GM12878 (cell line): ENCODE data around the gene AIF1. TPM values are rescaled to one million over a fixed set of nuclear protein-coding genes. Genes with fewer than 3 reads are reported as not detected.

Source experiments
- BCL11A ChIP-seq: IDR thresholded peaks from 2 replicates; pipeline ENCODE4 v1.6.1; 2011; ENCODE audit warnings: low read depth, low read length
- CEBPZ ChIP-seq: fragments of 150-350 bp; IDR thresholded peaks from 2 replicates; pipeline ENCODE4 v1.6.1; 2016; ENCODE audit warnings: low read depth, low read length
- CREM ChIP-seq: IDR thresholded peaks from 2 replicates; pipeline ENCODE4 v1.6.1; 2014; ENCODE audit warnings: antibody characterized with exemption, low read depth
- DPF2 ChIP-seq: fragments of 450-650 bp; IDR thresholded peaks from 2 replicates; pipeline ENCODE4 v1.6.1; 2017; ENCODE audit warnings: mild to moderate bottlenecking
- EED ChIP-seq: sonication (generic); IDR thresholded peaks from 2 replicates; pipeline ENCODE4 v1.6.1; 2016; ENCODE audit warnings: antibody characterized with exemption, low read depth
- GATAD2B ChIP-seq: fragments of 450-650 bp; conservative IDR thresholded peaks from 2 replicates; pipeline ENCODE4 v1.6.1; 2017; ENCODE audit warnings: low read depth, mild to moderate bottlenecking, moderate library complexity
- IKZF2 ChIP-seq, 2 experiments: fragments of 450-650 bp; IDR thresholded peaks; 2 replicates each; pipeline ENCODE4 v1.6.1; 2017; ENCODE audit warnings: mild to moderate bottlenecking in 2 of 2, moderate library complexity in 2 of 2
- JUND ChIP-seq: IDR thresholded peaks from 2 replicates; pipeline ENCODE4 v1.6.1; 2012; ENCODE audit warnings: low read depth, mild to moderate bottlenecking, low read length, improper control_type of control experiment, moderate library complexity
- KAT2A ChIP-seq: conservative IDR thresholded peaks from 2 replicates; pipeline ENCODE4 v1.6.1; 2011; ENCODE audit warnings: low read depth, low read length; ENCODE audit not compliant: control insufficient read depth
- KLF5 ChIP-seq: fragments of 450-650 bp; IDR thresholded peaks from 2 replicates; pipeline ENCODE4 v1.6.1; 2014; ENCODE audit warnings: mild to moderate bottlenecking; ENCODE audit not compliant: partially characterized antibody
- MEF2B ChIP-seq: fragments of 450-650 bp; IDR thresholded peaks from 2 replicates; pipeline ENCODE4 v1.6.1; 2018; ENCODE audit warnings: mild to moderate bottlenecking, moderate library complexity; ENCODE audit not compliant: partially characterized antibody, poor library complexity, severe bottlenecking
- MLLT1 ChIP-seq: fragments of 450-650 bp; IDR thresholded peaks from 2 replicates; pipeline ENCODE4 v1.6.1; 2016; ENCODE audit warnings: mild to moderate bottlenecking
- MXI1 ChIP-seq: fragments of 150-350 bp; IDR thresholded peaks from 2 replicates; pipeline ENCODE4 v1.6.1; 2011; ENCODE audit warnings: low read depth, mild to moderate bottlenecking, inconsistent platforms, low read length, improper control_type of control experiment
- NR2F1 ChIP-seq: fragments of 450-650 bp; conservative IDR thresholded peaks from 2 replicates; pipeline ENCODE4 v1.6.1; 2017; ENCODE audit warnings: mild to moderate bottlenecking
- POLR2AphosphoS5 ChIP-seq: IDR thresholded peaks from 2 replicates; pipeline ENCODE4 v1.6.1; 2011; ENCODE audit warnings: mild to moderate bottlenecking, low read length, inconsistent platforms
- RAD21 ChIP-seq: IDR thresholded peaks from 2 replicates; pipeline ENCODE4 v1.6.1; 2011; ENCODE audit warnings: mild to moderate bottlenecking, low read depth, low read length, moderate library complexity; ENCODE audit not compliant: insufficient read depth
- SMAD1 ChIP-seq: fragments of 450-650 bp; IDR thresholded peaks from 2 replicates; pipeline ENCODE4 v1.6.1; 2018; ENCODE audit warnings: mild to moderate bottlenecking, low read depth; ENCODE audit not compliant: partially characterized antibody
- SMARCA5 ChIP-seq: fragments of 450-650 bp; IDR thresholded peaks from 2 replicates; pipeline ENCODE4 v1.6.1; 2017; ENCODE audit warnings: mild to moderate bottlenecking
- SPI1 ChIP-seq: IDR thresholded peaks from 2 replicates; pipeline ENCODE4 v1.6.1; 2011; ENCODE audit warnings: low read depth, mild to moderate bottlenecking, low read length, moderate library complexity, borderline replicate concordance; ENCODE audit not compliant: insufficient read depth
- TAF1 ChIP-seq: IDR thresholded peaks from 2 replicates; pipeline ENCODE4 v1.6.1; 2011; ENCODE audit warnings: mild to moderate bottlenecking, low read depth, low read length, borderline replicate concordance
- ZNF384 ChIP-seq: IDR thresholded peaks from 2 replicates; pipeline ENCODE4 v1.6.1; 2012; ENCODE audit warnings: low read depth, mild to moderate bottlenecking, low read length, improper control_type of control experiment, borderline replicate concordance
- polyA plus RNA-seq, 11 experiments: library from polyadenylated mRNA; depleted of rRNA in 4 of 11; unstranded in 6 of 11; stranded (reverse) in 5 of 11; fragments of >200 nt; fragmentation: Nextera tagmentation in 4 of 11; fragmentation: Illumina TruSeq in 1 of 11; extraction: Ambion mirVana in 4 of 11; extraction: Trizol in 1 of 11; gene quantifications; 1 replicate in 1 of 11; 2 replicates in 10 of 11; pipeline versions ENCODE4 v1.2.1 to v1.2.3, GENCODE V29; 2011 to 2016; ENCODE audit warnings: inconsistent platforms in 2 of 11, missing spikeins in 2 of 11, low read depth in 1 of 11
- total RNA-seq, 4 experiments: library from RNA; depleted of rRNA in 3 of 4; stranded (reverse); fragments of >200 nt in 3 of 4; fragmentation: Illumina TruSeq in 1 of 4; extraction: Trizol in 1 of 4; gene quantifications; 2 replicates each; pipeline versions ENCODE4 v1.2.1 to v1.2.3, GENCODE V29; 2013 to 2021
- TF ChIP-seq, protein P1 (sequence below): fragments of 150-350 bp; IDR thresholded peaks from 2 replicates; pipeline ENCODE4 v1.6.1; 2014; ENCODE audit warnings: mild to moderate bottlenecking, low read depth, low read length
- TF ChIP-seq, protein P2 (sequence below), 3 experiments: IDR thresholded peaks in 2 of 3; conservative IDR thresholded peaks in 1 of 3; 2 replicates each; pipeline ENCODE4 v1.5.1; 2011; ENCODE audit warnings: low read depth in 3 of 3, low read length in 3 of 3, mild to moderate bottlenecking in 3 of 3, control low read depth in 2 of 3, moderate library complexity in 2 of 3, inconsistent platforms in 1 of 3, mixed read lengths in 1 of 3; ENCODE audit not compliant: control insufficient read depth in 2 of 3, insufficient read depth in 1 of 3; ENCODE audit errors: extremely low read depth in 1 of 3

Gene AIF1
- total and polyA plus RNA-seq, 10 of the 15 experiments (the other 5 are each of a cell fraction or from before 2014, with no cell fraction given), result 1.9 to 256 (median 134) TPM

DNA sequence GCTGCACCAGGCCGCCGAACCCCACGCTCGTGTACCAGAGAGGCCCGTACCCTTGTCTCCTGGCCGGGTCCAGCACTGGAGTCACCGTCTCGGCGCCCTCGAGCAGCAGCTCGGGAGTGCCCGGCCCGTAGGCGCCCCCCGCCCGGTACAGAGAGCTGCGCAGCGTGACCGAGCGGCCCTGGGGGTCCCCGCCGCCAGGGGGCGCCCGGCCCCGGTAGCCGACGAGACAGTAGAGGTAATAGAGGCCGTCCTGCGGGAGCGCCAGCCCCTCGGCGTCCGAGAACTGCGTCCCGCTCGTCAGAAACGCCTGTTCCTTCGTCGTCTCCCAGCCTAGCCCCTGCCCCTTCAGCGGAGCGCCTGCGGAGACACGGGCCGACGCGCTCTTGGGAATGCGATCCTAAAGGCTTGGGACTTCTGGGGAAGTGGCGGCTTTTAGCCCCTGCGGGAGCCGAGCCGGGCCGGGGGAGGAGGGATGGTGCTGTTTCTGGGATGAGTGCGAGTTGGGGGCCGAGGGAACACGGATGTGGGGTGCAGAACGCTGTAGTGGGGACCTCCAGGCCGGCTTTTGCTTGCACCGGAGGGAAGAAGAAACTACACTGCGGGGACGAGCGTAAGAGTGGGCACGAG is 34.1 kb upstream of the AIF1 start (continued):
- TF ChIP-seq, protein P1, sequence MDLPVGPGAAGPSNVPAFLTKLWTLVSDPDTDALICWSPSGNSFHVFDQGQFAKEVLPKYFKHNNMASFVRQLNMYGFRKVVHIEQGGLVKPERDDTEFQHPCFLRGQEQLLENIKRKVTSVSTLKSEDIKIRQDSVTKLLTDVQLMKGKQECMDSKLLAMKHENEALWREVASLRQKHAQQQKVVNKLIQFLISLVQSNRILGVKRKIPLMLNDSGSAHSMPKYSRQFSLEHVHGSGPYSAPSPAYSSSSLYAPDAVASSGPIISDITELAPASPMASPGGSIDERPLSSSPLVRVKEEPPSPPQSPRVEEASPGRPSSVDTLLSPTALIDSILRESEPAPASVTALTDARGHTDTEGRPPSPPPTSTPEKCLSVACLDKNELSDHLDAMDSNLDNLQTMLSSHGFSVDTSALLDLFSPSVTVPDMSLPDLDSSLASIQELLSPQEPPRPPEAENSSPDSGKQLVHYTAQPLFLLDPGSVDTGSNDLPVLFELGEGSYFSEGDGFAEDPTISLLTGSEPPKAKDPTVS, result no peak
- TF ChIP-seq BCL11A (0 out of 2 replicates have a peak, but pooled peaks have one; percentile 25), SPI1 (no peak), SMARCA5 (peak; percentile 98), GATAD2B (peak; percentile 78; the same call in 1 of the 2 replicates), MLLT1 (peak; percentile 70; the same call in 1 of the 2 replicates), KAT2A (no peak), MEF2B (peak; percentile 28), MXI1 (peak; percentile 44; the same call in 1 of the 2 replicates), CREM (peak; percentile 66), ZNF384 (0 out of 2 replicates have a peak, but pooled peaks have one; percentile 17), SMAD1 (peak; percentile 41), JUND (no peak), POLR2AphosphoS5 (peak; percentile 62), RAD21 (peak; percentile 67), EED (peak; percentile 51), IKZF2 (IDR thresholded peaks at IDR 0.05) (peak; percentile 51 to 74; a peak in 3 of 4 replicates), DPF2 (peak; percentile 72), KLF5 (peak; percentile 21), NR2F1 (peak; percentile 71), CEBPZ (no peak), TAF1 (peak; percentile 45; the same call in 1 of the 2 replicates)
- TF ChIP-seq, protein P2, sequence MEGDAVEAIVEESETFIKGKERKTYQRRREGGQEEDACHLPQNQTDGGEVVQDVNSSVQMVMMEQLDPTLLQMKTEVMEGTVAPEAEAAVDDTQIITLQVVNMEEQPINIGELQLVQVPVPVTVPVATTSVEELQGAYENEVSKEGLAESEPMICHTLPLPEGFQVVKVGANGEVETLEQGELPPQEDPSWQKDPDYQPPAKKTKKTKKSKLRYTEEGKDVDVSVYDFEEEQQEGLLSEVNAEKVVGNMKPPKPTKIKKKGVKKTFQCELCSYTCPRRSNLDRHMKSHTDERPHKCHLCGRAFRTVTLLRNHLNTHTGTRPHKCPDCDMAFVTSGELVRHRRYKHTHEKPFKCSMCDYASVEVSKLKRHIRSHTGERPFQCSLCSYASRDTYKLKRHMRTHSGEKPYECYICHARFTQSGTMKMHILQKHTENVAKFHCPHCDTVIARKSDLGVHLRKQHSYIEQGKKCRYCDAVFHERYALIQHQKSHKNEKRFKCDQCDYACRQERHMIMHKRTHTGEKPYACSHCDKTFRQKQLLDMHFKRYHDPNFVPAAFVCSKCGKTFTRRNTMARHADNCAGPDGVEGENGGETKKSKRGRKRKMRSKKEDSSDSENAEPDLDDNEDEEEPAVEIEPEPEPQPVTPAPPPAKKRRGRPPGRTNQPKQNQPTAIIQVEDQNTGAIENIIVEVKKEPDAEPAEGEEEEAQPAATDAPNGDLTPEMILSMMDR (IDR thresholded peaks at IDR 0.05 in 2 of 3, conservative IDR thresholded peaks at IDR 0.05 in 1 of 3; ENCODE audit: control insufficient read depth in 2 of 3, extremely low read depth in 1 of 3, insufficient read depth in 1 of 3, low read depth in 3 of 3, low read length in 3 of 3), result peak; percentile 96 to 97 (median 97)
